Measurements from ENCODE around the gene TRIM60.
"Not testable (repeated sequence)": the region's sequence is repeated elsewhere in the genome, so short reads cannot be mapped to it uniquely, and the experiment has no call there.

TRIM60 gene

GRCh38 chr4:165031436-165032211 is at the start of gene TRIM60:
Gene TRIM60 (plus strand): TSS chr4:165031999. CDS start chr4:165040073, 8,074 bp downstream.
- DNase-seq, result no peak

- no peak for DNase-seq
Measured at GRCh38 chr4:164989471-164989870, 42.3 kb upstream of the TRIM60 start.

DNA sequence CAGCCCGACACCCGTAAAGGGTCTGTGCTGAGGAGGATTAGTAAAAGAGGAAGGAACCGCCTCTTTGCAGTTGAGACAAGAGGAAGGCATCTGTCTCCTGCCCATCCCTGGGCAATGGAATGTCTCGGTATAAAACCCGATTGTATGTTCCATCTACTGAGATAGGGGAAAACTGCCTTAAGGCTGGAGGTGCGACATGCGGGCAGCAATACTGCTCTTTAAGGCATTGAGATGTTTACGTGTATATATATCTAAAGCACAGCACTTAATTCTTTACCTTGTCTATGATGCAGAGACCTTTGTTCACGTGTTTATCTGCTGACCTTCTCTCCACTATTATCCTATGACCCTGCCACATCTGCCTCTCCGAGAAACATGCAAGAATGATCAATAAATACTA is 41.0 kb upstream of the TRIM60 start:
- not testable (repeated sequence) for DNase-seq

- not testable (repeated sequence) for DNase-seq
Measured at GRCh38 chr4:164996123-164996522, 35.7 kb upstream of the TRIM60 start.

DNA sequence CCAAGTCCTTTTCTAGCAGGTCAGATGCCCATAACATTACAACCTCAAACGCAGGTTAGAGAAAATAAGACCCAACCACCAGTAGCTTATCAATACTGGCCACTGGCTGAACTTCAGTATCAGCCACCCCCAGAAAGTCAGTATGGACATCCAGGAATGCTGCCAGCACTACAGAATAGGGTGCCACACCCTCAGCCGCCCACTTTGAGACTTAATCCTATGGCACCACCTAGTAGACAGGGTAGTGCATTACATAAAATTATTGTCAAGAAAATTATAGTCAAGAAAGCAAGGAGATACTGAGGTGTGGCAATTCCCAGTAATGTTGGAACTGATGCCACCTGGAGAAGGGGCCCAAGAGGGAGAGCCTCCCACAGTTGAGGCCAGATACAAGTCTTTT is 34.5 kb upstream of the TRIM60 start:
- DNase-seq, result no peak

GRCh38 chr4:164997941-164998340 is 33.9 kb upstream of the TRIM60 start:
- no peak for DNase-seq

DNA sequence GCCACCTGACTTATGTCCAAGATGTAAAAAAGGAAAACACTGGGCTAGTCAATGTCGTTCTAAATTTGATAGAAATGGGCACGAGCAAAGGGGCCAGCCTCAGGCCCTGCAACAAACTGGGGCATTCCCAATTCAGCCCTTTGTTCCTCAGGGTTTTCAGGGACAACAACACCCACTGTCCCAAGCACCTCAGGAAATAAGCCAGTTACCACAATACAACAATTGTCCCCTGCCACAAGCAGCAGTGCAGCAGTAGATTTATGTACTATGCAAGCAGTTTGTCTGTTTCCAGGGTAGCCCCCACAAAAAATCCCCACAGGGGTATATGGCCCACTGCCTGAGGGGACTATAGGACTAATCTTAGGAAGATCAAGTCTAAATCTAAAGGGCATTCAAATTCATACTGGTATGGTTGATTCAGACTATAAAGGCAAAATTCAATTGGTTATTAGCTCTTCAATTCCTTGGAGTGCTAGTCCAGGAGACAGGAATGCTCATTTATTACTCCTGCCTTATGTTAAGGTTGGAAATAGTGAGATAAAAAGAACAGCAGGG is 33.2 kb upstream of the TRIM60 start:
- not testable (repeated sequence) for DNase-seq

GRCh38 chr4:165001957-165002356 is 29.8 kb upstream of the TRIM60 start:
- DNase-seq, result not testable (repeated sequence)

- no peak for DNase-seq
Measured at GRCh38 chr4:165005352-165005925, 26.4 kb upstream of the TRIM60 start.

DNA sequence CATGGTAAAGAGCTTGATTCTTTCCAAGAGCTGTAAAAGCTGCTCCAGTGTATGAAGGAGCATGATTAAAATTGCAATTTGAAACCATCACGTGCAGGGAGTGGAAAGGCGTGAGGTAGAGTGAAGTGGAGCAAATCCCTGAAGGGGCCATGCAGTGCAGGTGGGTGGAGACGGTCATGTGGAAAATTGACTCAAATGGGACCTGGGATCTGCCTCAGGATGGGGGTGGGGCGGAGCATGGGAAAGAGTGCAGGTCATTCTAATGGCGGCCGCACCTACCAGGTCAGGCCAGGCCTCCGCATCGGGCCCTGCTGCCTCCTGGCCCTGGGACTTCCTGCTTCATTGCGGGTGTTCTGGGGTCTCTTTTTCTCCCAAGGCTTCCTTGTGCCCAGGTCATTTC is 25.3 kb upstream of the TRIM60 start:
- DNase-seq, result no peak

- no peak for DNase-seq
Measured at GRCh38 chr4:165006886-165007285, 24.9 kb upstream of the TRIM60 start.

DNA sequence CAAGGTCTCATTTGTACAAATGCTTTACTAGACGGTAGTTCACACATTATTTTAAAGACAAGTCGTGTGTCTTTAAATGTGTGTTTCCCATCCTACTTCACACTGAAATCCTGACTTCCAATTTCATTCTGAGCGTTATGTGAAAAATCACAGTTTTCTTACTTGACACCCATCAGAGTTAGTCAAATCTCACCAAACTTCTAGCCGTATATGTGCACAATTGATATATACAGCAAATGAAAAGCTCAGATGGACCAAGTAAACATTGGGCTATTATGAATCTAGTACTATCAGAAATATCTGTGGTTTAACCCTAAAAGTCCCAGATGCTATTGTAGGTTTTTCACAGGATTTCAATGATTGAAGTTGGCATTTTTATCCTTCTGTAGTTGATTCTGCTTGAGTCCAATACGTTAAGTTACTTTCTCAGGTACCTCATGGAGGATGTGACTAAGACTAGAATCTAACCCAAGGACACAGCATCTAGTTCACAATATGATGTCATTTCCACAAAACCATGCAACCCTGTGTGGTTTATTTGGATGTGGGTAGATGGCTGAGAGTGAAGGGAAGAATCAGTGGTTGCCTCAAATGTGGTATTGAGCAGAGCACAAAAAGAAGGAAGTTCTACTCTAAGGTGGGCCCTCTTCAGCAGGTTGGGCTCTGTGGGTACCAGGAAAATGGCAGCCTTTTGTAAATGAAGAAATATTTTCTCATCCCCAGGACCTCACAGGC is 22.1 kb upstream of the TRIM60 start:
- no peak for DNase-seq

- no peak for DNase-seq
Measured at GRCh38 chr4:165010487-165010886, 21.3 kb upstream of the TRIM60 start.

GRCh38 chr4:165010991-165011390 is 20.8 kb upstream of the TRIM60 start:
- no peak for DNase-seq

DNA sequence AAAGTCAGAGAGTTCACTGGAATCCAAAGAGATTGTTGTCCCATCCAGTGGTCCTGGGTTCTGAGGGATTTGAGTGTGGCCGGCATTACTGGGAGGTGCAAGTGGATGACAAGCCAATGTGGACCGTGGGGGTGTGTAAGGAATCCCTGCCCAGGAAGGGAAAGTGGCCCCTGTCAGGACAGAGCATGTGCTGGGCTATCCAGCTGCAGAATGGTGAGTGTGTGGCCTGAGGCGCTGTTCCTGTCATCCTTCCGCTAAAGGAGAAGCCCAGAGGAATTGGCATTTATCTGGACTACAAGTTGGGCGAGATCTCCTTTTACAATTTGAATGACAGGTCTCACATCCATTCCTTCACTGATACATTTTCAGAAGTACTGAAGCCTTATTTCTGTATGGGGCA is 20.4 kb upstream of the TRIM60 start:
- DNase-seq, result no peak

DNA sequence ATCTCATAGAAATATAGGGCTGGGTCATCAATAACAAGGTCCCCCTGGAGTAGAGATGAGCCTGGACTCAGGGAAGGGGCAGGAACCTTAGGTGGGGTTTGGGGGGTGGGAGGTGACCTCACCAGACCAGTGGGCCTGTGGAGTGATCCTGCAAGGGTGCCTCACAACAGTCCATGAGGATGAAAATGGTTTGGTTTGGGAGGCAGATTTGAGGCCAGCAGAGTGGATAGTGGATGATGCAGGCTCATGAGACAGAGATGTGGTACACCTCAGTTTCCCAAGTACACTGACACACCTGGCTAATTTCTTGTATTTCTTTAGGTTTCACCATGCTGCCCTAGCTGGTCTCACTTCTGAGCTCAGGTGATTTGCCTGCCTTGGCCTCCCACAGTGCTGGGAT is 18.1 kb upstream of the TRIM60 start:
- DNase-seq, result no peak

- no peak for DNase-seq
Measured at GRCh38 chr4:165016971-165017370, 14.8 kb upstream of the TRIM60 start.

DNA sequence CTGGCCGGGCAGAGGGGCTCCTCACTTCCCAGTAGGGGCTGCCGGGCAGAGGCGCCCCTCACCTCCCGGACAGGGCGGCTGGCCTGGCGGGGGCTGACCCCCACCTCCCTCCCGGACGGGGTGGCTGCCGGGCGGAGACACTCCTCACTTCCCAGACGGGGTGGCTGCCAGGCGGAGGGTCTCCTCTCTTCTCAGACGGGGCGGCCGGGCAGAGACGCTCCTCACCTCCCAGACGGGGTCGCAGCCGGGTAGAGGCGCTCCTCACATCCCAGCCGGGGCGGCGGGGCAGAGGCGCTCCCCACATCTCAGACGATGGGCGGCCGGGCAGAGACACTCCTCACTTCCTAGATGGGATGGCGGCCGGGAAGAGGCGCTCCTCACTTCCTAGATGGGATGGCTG is 11.8 kb upstream of the TRIM60 start:
- not testable (repeated sequence) for DNase-seq

DNA sequence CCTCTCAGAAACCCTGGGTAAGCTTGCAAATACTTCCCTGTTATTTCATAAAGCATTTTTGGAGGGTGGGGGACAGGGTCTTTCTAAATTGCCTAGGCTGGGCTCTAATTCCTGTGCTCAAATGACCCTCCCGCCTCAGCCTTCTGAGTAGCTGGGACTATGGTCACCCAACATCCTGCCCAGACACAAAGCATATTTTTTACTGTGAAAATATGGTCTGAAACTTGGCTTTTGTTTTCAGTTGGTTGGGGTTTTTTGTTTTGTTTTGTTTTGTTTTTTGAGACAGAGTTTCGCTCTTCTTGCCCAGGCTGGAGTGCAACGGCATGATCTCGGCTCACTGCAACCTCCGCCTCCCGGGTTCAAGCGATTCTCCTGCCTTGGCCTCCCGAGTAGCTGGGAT is 6.0 kb upstream of the TRIM60 start:
- DNase-seq, result not testable (repeated sequence)

- DNase-seq, result no peak
Measured at GRCh38 chr4:165027762-165028402, 3.9 kb upstream of the TRIM60 start.

GRCh38 chr4:165048170-165048569 is 16.4 kb downstream of the TRIM60 start:
- no peak for DNase-seq

- DNase-seq, result no peak
Measured at GRCh38 chr4:165052627-165053026, 20.8 kb downstream of the TRIM60 start.

- no peak for DNase-seq
Measured at GRCh38 chr4:165053645-165054044, 21.8 kb downstream of the TRIM60 start, which contains the start of gene TRIM75. Gene TRIM75 (plus strand): TSS chr4:165053866. CDS start chr4:165059148, 5,282 bp downstream.

Measured in NCI-H1694 treated with DMSO at 0.1 percent for 48 hours (cell line).